Heart right ventricle (tissue), 16 donors: ENCODE results near the gene SLC19A1. TPM values are rescaled to one million over a fixed set of nuclear protein-coding genes. Genes with fewer than 3 reads are reported as not detected.

ENCODE experiments used
- ATAC-seq, 8 donors: fragments of 200-7000 bp; cut with Tn5 transposase; one replicate each; pipeline ENCODE4 v1.9.1; 2020; ENCODE audit warnings: mild to moderate bottlenecking in 8 of 8, moderate library complexity in 8 of 8, moderate number of reproducible peaks in 1 of 8
- DNase-seq, 2 donors: peaks; one replicate each; pipeline ENCODE4 v3.0.0-alpha.2; 2020
- H3K27ac ChIP-seq, 10 donors: fragments of 200-600 bp; sonication (generic) in 2 of 10; one replicate each; pipeline versions ENCODE4 v1.5.0 to v1.8.0; 2020 to 2022; ENCODE audit warnings: mild to moderate bottlenecking in 3 of 10
- H3K27me3 ChIP-seq, 7 donors: fragments of 200-600 bp; one replicate each; pipeline ENCODE4 v1.8.0; 2021 to 2022; ENCODE audit warnings: mild to moderate bottlenecking in 2 of 7
- H3K36me3 ChIP-seq, 9 donors: fragments of 200-600 bp; sonication (generic) in 1 of 9; one replicate each; pipeline versions ENCODE4 v1.5.0 to v1.8.0; 2020 to 2022; ENCODE audit warnings: mild to moderate bottlenecking in 2 of 9
- H3K4me1 ChIP-seq, 9 donors: fragments of 200-600 bp; sonication (generic) in 1 of 9; one replicate each; pipeline versions ENCODE4 v1.5.0 to v1.8.0; 2020 to 2022; ENCODE audit warnings: mild to moderate bottlenecking in 4 of 9
- H3K4me3 ChIP-seq, 10 donors: fragments of 200-600 bp; sonication (generic) in 2 of 10; one replicate each; pipeline versions ENCODE4 v1.5.0 to v1.8.0; 2020 to 2022; ENCODE audit warnings: mild to moderate bottlenecking in 7 of 10, moderate library complexity in 2 of 10
- H3K9me3 ChIP-seq, 11 donors: fragments of 200-600 bp in 10 of 11; sonication (generic) in 2 of 11; one replicate each; pipeline versions ENCODE4 v1.5.0 to v1.8.0; 2013 to 2022; ENCODE audit warnings: mild to moderate bottlenecking in 2 of 11, control low read depth in 1 of 11, moderate library complexity in 1 of 11
- CTCF ChIP-seq, 9 donors: fragments of 200-600 bp; sonication (generic) in 2 of 9; IDR thresholded peaks; one replicate each; pipeline versions ENCODE4 v1.5.0 to v1.8.0; 2021 to 2022; ENCODE audit warnings: antibody characterized with exemption in 9 of 9, mild to moderate bottlenecking in 5 of 9, moderate library complexity in 1 of 9
- WGBS, 2 donors: extraction: QIAGEN DNeasy Blood & Tissue Kit; methylation state at CpG; one replicate each; pipeline ENCODE4 v1.1.7; 2013; ENCODE audit warnings: inconsistent platforms in 1 of 2; 5-methylcytosine and 5-hydroxymethylcytosine counted together
- intact Hi-C, 10 donors: fragments of 100-400 bp; cut with DNase I; formaldehyde crosslinking; loops; one replicate each; pipeline versions ENCODE4 v1.11.1 to v1.14.2; 2022
- polyA plus RNA-seq, 2 donors: library from polyadenylated mRNA; stranded (reverse); fragments of 200-250 nt; gene quantifications; one replicate each; pipeline ENCODE4 v1.2.3, GENCODE V29; 2013
- total RNA-seq, 10 donors: library from RNA; stranded (reverse); fragmentation: NEBNext Ultra II Directional in 3 of 10; extraction: Animal tissue kit (Norgen Biotek cat#: 25700) in 3 of 10; gene quantifications; one replicate each; pipeline versions ENCODE4 v1.2.1 to v1.2.4, GENCODE V29; 2021 to 2023
- donor health status: Arrhythmogenic right ventricular cardiomyopathy.
- donor health status: ischemic (EF 13 %, LVEDD 7.1; RV severe dilation, severe dysfunction).
- donor health status: healthy with polysubstance abuse.
- donor health status: DM: no; HTN: yes; CAD: no.
- donor health status: DM: no; HTN: no; CAD: no.
- donor health status: ischemic (EF 25% LVEDD 6.9; RV normal size, moderate dysfunction).
- donor health status: ischemic (EF 25% LVEDD 5.7; RV mildly dilated, moderate dysfunction).
- donor health status: healthy.
- donor health status: DM: yes; HTN: yes; CAD: no.
- donor health status: Ischemic cardiomyopathy.
- donor health status: ischemic (EF 35%, LVEDD 5.7; RV mildly dilated, moderate dysfunction).
- donor health status: nonischemic (EF 11% LVEDD 7.7; RV severe dilation, severe dysfunction).
- donor health status: DM: yes; HTN: yes; CAD: no.
- donor health status: PGD.
- donor health status: ischemic (EF 29% LVEDD 5.4; RV normal size, mild dysfunction).
- donor health status: nonischemic (EF 23%, LVEDD 6.1; RV moderate dilation, normal function).

Gene SLC19A1
- total and polyA plus RNA-seq, 12 donors, result 1.5 to 8.5 (median 3.8) TPM

- ATAC-seq, result peak in 7 of 8 donors; percentile 49 to 76 (median 56)
- DNase-seq, result peak; percentile 70 to 73
- 36 to 37% methylated on average over 32 of the region's 32 CpGs for WGBS, 2 donors
- peak overlapping the region in 5 of 10 donors; percentile 9 to 35 (median 31) for H3K4me3 ChIP-seq
- peaks cover 0 to 87% (median 24%) of the 10 kb centered on the region in 9 donors for H3K36me3 ChIP-seq
- H3K4me1 ChIP-seq, result peaks cover 6 to 34% (median 13%) of the 10 kb centered on the region in 9 donors
- intact Hi-C loops, result loop anchor here in 3 of 10 donors (1.0 to 10.0 kb wide), 4 partner anchors 53 to 342 kb away; no protein-coding TSS in a partner anchor
- H3K27ac ChIP-seq, result peak overlapping the region in 8 of 10 donors; percentile 6 to 91 (median 44)
- H3K9me3 ChIP-seq, result no peaks in the 10 kb centered on the region
- peak; percentile 66 to 87 (median 82) for TF ChIP-seq CTCF (IDR thresholded peaks at IDR 0.05)
- H3K27me3 ChIP-seq, result no peaks in the 10 kb centered on the region
Observed at GRCh38 chr21:45478115-45478801, 64.0 kb downstream of the SLC19A1 start.

DNA sequence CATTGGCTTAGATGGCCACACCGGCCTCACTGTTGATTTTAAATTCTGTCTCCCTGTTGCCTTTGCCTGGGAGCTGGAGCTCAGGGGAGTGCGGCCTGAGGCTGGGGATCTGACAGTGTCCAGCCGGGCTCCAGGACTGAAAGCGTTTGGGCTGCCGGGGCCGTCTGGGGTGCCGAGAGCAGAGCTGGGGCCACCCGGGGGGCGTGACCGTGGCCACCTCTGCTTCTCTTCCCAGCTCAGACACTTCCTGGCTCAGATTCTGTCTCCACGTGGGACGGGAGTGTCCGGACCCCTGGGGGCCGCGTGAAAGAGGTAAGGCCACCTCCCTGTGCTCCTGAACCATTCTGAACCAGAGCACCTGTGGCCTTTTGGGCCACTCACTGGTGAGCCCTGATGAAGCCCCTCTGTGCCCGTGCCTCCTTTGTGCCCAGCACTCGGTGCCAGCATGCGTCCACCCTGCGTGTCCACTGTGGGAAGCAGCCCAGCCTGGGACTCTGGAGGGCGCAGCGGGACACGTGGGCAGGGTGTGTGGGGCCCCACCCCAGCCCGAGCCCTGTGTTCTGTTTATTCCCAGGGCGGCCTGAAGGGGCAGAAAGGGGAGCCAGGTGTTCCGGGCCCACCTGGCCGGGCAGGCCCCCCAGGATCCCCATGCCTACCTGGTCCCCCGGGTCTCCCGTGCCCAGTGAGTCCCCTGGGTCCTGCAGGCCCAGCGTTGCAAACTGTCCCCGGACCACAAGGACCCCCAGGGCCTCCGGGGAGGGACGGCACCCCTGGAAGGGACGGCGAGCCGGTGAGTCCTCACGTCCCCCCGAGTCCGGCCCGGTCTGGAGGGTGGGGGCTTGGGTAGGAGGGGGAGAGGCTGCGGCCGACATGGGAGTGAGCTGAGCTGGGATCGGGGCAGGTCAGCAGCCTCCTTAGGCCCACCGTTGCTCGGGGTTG lies 64.8 kb downstream of the SLC19A1 start:
- Histone ChIP-seq H3K27me3 (no peaks in the 10 kb centered on the region), H3K27ac (peak overlapping the region in 8 of 10 donors; percentile 6 to 91 (median 44)), H3K4me3 (peak overlapping the region in 3 of 10 donors; percentile 27 to 35 (median 31)), H3K4me1 (peaks cover 7 to 32% (median 20%) of the 10 kb centered on the region in 9 donors), H3K36me3 (peaks cover 0 to 84% (median 24%) of the 10 kb centered on the region in 9 donors), H3K9me3 (no peaks in the 10 kb centered on the region)
- WGBS, 2 donors, result 77 to 79% methylated on average over 43 to 44 of the region's 44 CpGs
- TF ChIP-seq CTCF (IDR thresholded peaks at IDR 0.05), result no peak
- intact Hi-C loops, result loop anchor here in 3 of 10 donors (1.0 to 10.0 kb wide), 4 partner anchors 53 to 343 kb away; no protein-coding TSS in a partner anchor
- peak in 1 of 2 donors; percentile 13 for DNase-seq
- ATAC-seq, result peak in 4 of 8 donors; percentile 3 to 37 (median 8)

GRCh38 chr21:45476582-45476981 lies 65.7 kb downstream of the SLC19A1 start:
- no peaks in the 10 kb centered on the region for H3K27me3 ChIP-seq
- DNase-seq (no peak), ATAC-seq (no peak)
- H3K36me3 ChIP-seq, result peaks cover 0 to 75% (median 24%) of the 10 kb centered on the region in 9 donors
- TF ChIP-seq CTCF (IDR thresholded peaks at IDR 0.05), result no peak
- H3K27ac ChIP-seq, result no peak overlapping the region
- H3K4me1 ChIP-seq, result peaks cover 15 to 39% (median 29%) of the 10 kb centered on the region in 9 donors
- no peaks in the 10 kb centered on the region for H3K9me3 ChIP-seq
- no peak overlapping the region for H3K4me3 ChIP-seq
- WGBS, 2 donors, result 96 to 97% methylated on average over 6 of the region's 6 CpGs
- intact Hi-C loops, result loop anchor here in 2 of 10 donors (5.0 to 10.0 kb wide), 2 partner anchors 118 to 121 kb away; no protein-coding TSS in a partner anchor
